Melanocyte of skin (primary cell): ENCODE measurements around the gene KCNG1. TPM values are rescaled to one million over a fixed set of nuclear protein-coding genes. Genes with fewer than 3 reads are reported as not detected.

ENCODE experiments used
- total RNA-seq, 2 donors: library from RNA; depleted of rRNA; stranded (reverse); fragments of >200 nt; gene quantifications; 2 replicates each; pipeline ENCODE4 v1.2.3, GENCODE V29; 2012

KCNG1 gene
- 1 to 10 TPM; 1.4 to 3.7 TPM for total RNA-seq

GRCh38 chr20:51022803-51023616 lies at the start of gene KCNG1:
Gene KCNG1, minus strand, starts transcription at chr20:51023107. Its CDS starts 12,769 bp downstream, at chr20:51010338.

GRCh38 chr20:50958615-50959542 lies 64.0 kb downstream of the KCNG1 start, which contains the start of gene MOCS3:
Gene MOCS3, plus strand, starts transcription at chr20:50958818. Its CDS starts 25 bp downstream, at chr20:50958843.

GRCh38 chr20:50957798-50958614 lies 64.9 kb downstream of the KCNG1 start, which contains the start of gene DPM1:
Gene DPM1, minus strand, starts transcription at chr20:50958532. Its CDS starts 9 bp downstream, at chr20:50958523.

Other genes starting within 250 kb of the KCNG1 start
- gene BCAS4, start 228.0 kb downstream of the KCNG1 start, total RNA-seq, result 1 to 10 TPM; 6.0 to 6.2 TPM
- 10 to 100 TPM; 24.1 to 35.0 TPM for gene ADNP, start 91.7 kb downstream of the KCNG1 start, total RNA-seq
- gene DPM1, start 64.6 kb downstream of the KCNG1 start, total RNA-seq, result 10 to 100 TPM; 40.3 to 59.3 TPM
- gene MOCS3, start 64.3 kb downstream of the KCNG1 start, total RNA-seq, result 10 to 100 TPM in 1 of 2 donors, 1 to 10 TPM in 1; 9.6 to 13.0 TPM